ENCODE data around the gene HSPA1B. TPM values are rescaled to one million over a fixed set of nuclear protein-coding genes. Genes with fewer than 3 reads are reported as not detected.

HSPA1B gene
- total RNA-seq, 1 donor from 2014 or later = 613 TPM

DNA sequence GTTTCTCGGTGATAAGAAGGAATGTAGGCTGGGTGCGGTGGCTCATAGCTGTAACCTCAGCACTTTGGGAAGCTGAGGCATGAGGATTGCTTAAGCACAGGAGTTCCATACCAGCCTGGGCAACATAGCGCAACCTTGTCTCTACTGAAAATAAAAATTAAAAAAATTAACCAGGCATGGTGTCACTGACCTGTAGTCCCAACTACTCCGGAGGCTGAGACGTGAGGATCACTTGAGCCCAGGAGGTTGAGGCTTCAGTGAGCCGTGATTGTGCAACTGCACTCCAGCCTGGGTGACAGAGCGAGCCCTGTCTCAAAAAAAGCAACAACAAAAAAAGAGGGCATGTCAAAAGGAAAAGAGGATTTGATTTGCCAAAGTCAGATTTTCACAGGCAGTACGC, 31.2 kb downstream of the HSPA1B start:
- intact Hi-C loops (cut with DNase I) = no loop called here
- peaks cover 14 to 37% of the 10 kb centered on the region in 2 donors for H3K36me3 ChIP-seq
- no peak for DNase-seq (ENCODE audit: low spot score in 2 of 2)
- TF ChIP-seq, protein P1, sequence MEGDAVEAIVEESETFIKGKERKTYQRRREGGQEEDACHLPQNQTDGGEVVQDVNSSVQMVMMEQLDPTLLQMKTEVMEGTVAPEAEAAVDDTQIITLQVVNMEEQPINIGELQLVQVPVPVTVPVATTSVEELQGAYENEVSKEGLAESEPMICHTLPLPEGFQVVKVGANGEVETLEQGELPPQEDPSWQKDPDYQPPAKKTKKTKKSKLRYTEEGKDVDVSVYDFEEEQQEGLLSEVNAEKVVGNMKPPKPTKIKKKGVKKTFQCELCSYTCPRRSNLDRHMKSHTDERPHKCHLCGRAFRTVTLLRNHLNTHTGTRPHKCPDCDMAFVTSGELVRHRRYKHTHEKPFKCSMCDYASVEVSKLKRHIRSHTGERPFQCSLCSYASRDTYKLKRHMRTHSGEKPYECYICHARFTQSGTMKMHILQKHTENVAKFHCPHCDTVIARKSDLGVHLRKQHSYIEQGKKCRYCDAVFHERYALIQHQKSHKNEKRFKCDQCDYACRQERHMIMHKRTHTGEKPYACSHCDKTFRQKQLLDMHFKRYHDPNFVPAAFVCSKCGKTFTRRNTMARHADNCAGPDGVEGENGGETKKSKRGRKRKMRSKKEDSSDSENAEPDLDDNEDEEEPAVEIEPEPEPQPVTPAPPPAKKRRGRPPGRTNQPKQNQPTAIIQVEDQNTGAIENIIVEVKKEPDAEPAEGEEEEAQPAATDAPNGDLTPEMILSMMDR (IDR thresholded peaks at IDR 0.05) = no peak
- H3K4me3 ChIP-seq = no peak overlapping the region
- no peak overlapping the region for H3K27ac ChIP-seq
- H3K27me3 ChIP-seq = no peaks in the 10 kb centered on the region
- H3K9me3 ChIP-seq = no peaks in the 10 kb centered on the region
- H3K4me1 ChIP-seq = peaks cover 0 to 13% of the 10 kb centered on the region in 2 donors

DNA sequence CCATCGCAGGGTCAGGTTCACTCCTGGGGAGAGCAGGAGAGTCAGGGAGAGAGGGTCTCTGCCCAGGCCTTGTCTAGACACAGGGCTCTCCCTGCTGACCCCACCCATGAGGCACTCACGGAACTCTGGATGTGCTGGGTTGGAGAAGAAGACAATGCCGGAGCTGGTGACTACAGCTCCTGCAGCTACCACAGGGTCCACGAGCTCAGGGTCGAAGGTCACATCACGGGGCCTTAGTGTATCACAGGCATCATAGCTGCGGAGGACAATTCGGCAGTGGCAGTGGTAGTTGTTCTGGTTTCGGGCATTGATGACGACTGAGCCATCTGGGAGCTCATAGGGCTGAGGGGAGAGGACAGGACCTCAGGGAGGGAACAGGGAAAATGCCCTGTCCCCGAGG, 32.4 kb downstream of the HSPA1B start:
- peaks cover 0 to 13% of the 10 kb centered on the region in 2 donors for H3K4me1 ChIP-seq
- H3K4me3 ChIP-seq = no peak overlapping the region
- DNase-seq (ENCODE audit: low spot score in 2 of 2) = no peak
- no peaks in the 10 kb centered on the region for H3K9me3 ChIP-seq
- intact Hi-C loops (cut with DNase I) = no loop called here
- no peaks in the 10 kb centered on the region for H3K27me3 ChIP-seq
- TF ChIP-seq, protein P1 (IDR thresholded peaks at IDR 0.05) = no peak
- H3K27ac ChIP-seq = no peak overlapping the region
- peaks cover 14 to 37% of the 10 kb centered on the region in 2 donors for H3K36me3 ChIP-seq

DNA sequence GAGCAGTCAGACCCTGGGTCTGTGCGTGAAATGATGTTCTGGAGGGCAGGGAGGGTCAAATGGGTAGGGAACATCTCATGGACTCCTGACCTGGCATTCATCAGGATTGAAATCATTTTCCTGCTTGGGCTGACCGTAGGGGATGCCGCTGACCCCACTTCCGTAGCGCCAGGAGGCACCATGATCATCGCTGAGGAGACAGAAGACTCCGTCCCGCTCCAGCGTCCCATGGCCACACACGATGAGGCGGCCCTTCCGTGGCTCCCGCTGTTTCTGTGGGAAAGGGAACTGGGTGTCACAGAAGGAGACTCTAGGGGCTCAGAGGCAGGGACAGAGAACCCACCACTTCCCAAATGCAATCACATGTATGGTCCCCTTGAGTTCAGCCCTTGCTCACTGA, 32.8 kb downstream of the HSPA1B start:
- Histone ChIP-seq H3K27ac (no peak overlapping the region), H3K27me3 (no peaks in the 10 kb centered on the region), H3K4me3 (no peak overlapping the region), H3K4me1 (peaks cover 0 to 13% of the 10 kb centered on the region in 2 donors), H3K9me3 (no peaks in the 10 kb centered on the region), H3K36me3 (peaks cover 14 to 37% of the 10 kb centered on the region in 2 donors)
- TF ChIP-seq, protein P1 (IDR thresholded peaks at IDR 0.05) = no peak
- DNase-seq (ENCODE audit: low spot score in 2 of 2) = no peak
- intact Hi-C loops (cut with DNase I) = no loop called here

DNA sequence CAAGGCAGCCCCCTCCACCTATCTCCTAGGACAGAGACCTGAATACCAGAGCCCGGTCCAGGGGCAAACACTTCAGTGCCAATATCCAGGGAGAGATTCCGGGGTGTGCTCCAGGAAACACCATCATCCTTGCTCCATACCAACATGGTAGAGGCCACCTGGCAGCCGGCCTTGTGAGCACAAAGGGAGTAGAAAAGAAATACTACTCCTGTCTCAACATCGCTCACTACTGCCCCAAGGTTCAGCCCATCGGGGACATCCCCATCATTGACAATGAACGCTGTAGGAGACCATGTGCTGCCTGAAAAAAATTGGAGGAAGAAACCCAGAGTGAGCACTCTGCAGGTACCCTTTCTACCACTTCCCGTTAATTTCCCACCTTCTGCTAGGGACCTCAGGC, 33.6 kb downstream of the HSPA1B start:
- H3K4me3 ChIP-seq = no peak overlapping the region
- intact Hi-C loops (cut with DNase I) = no loop called here
- peaks cover 0 to 13% of the 10 kb centered on the region in 2 donors for H3K4me1 ChIP-seq
- no peaks in the 10 kb centered on the region for H3K27me3 ChIP-seq
- no peak for DNase-seq (ENCODE audit: low spot score in 2 of 2)
- H3K9me3 ChIP-seq = no peaks in the 10 kb centered on the region
- no peak overlapping the region for H3K27ac ChIP-seq
- TF ChIP-seq, protein P1 (IDR thresholded peaks at IDR 0.05) = no peak
- H3K36me3 ChIP-seq = peaks cover 14 to 37% of the 10 kb centered on the region in 2 donors

DNA sequence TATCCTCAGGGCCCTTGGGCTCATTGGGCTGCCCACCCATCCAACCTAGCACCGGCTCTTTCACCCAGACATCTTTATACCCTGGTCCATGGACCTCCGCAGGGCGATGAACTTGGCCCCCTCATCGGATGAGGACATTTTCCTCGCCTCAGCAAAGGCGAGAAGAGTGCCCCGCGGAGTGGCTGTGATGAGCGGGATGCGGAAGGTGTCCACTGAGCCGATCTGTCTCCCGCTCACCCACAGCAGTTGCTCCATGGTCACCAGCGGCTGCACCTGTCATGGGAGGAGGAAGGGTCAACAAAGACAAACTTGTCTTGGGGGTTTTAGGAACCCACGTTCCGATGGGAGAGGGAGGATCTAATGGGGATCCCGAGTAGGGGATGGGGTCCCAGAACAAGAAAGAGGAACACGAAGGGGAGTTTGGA, 34.4 kb downstream of the HSPA1B start:
- no peak for DNase-seq (ENCODE audit: low spot score in 2 of 2)
- H3K4me3 ChIP-seq = peak overlapping the region; percentile 59 to 88
- H3K9me3 ChIP-seq = no peaks in the 10 kb centered on the region
- intact Hi-C loops (cut with DNase I) = loop anchor here (2.0 kb wide), 4 partner anchors 35 to 181 kb away; partner anchors contain the start of genes ABHD16A, EHMT2, LY6G5C and VARS1
- TF ChIP-seq, protein P1 (IDR thresholded peaks at IDR 0.05) = no peak
- H3K27me3 ChIP-seq = no peaks in the 10 kb centered on the region
- peaks cover 14 to 37% of the 10 kb centered on the region in 2 donors for H3K36me3 ChIP-seq
- H3K4me1 ChIP-seq = peaks cover 0 to 13% of the 10 kb centered on the region in 2 donors
- H3K27ac ChIP-seq = peak overlapping the region; percentile 89 to 93
